Gastrocnemius medialis (tissue), 4 donors: ENCODE results near the gene SCGB1C1.
"Not testable (repeated sequence)": the region's sequence is repeated elsewhere in the genome, so short reads cannot be mapped to it uniquely, and the experiment has no call there.

Source experiments
- POLR2A ChIP-seq, 2 donors: fragments of 450-650 bp; IDR thresholded peaks; one replicate each; pipeline ENCODE4 v1.6.1; 2017; ENCODE audit warnings: antibody characterized with exemption in 2 of 2, mild to moderate bottlenecking in 2 of 2, moderate library complexity in 2 of 2
- TF ChIP-seq, protein P1 (sequence below), 5 experiments: fragments of 450-650 bp in 3 of 5; fragments of 200-600 bp in 2 of 5; sonication (generic) in 2 of 5; IDR thresholded peaks in 4 of 5; conservative IDR thresholded peaks in 1 of 5; 1 replicate in 4 of 5; 2 replicates in 1 of 5; pipeline ENCODE4 v1.5.1; 2016 to 2019; ENCODE audit warnings: antibody characterized with exemption in 5 of 5, mild to moderate bottlenecking in 3 of 5, moderate library complexity in 3 of 5

GRCh38 chr11:189200-189783 is 3.6 kb upstream of the SCGB1C1 start:
- not testable (repeated sequence) for TF ChIP-seq POLR2A (IDR thresholded peaks at IDR 0.05)
- TF ChIP-seq, protein P1, sequence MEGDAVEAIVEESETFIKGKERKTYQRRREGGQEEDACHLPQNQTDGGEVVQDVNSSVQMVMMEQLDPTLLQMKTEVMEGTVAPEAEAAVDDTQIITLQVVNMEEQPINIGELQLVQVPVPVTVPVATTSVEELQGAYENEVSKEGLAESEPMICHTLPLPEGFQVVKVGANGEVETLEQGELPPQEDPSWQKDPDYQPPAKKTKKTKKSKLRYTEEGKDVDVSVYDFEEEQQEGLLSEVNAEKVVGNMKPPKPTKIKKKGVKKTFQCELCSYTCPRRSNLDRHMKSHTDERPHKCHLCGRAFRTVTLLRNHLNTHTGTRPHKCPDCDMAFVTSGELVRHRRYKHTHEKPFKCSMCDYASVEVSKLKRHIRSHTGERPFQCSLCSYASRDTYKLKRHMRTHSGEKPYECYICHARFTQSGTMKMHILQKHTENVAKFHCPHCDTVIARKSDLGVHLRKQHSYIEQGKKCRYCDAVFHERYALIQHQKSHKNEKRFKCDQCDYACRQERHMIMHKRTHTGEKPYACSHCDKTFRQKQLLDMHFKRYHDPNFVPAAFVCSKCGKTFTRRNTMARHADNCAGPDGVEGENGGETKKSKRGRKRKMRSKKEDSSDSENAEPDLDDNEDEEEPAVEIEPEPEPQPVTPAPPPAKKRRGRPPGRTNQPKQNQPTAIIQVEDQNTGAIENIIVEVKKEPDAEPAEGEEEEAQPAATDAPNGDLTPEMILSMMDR (IDR thresholded peaks at IDR 0.05 in 4 of 5, conservative IDR thresholded peaks at IDR 0.05 in 1 of 5), result peak in 1 of 5 experiments; percentile 14
